MG63 (cell line): ENCODE results near the gene PCSK1. TPM values are rescaled to one million over a fixed set of nuclear protein-coding genes. Genes with fewer than 3 reads are reported as not detected.
"Not testable (repeated sequence)": the region's sequence is repeated elsewhere in the genome, so short reads cannot be mapped to it uniquely, and the experiment has no call there.

Experiments
- DNase-seq: peaks from one replicate; pipeline ENCODE4 v3.0.0-alpha.2; 2020
- H3K27me3 ChIP-seq: fragments of 250-450 bp; sonication (Bioruptor Pico); 2 replicates; pipeline ENCODE4 v1.5.1; 2020; ENCODE audit warnings: mild to moderate bottlenecking, moderate library complexity
- H3K36me3 ChIP-seq: fragments of 250-450 bp; sonication (Bioruptor Pico); 2 replicates; pipeline ENCODE4 v1.5.1; 2020; ENCODE audit warnings: mild to moderate bottlenecking, moderate library complexity
- H3K4me3 ChIP-seq: fragments of 250-450 bp; sonication (Bioruptor Pico); 2 replicates; pipeline ENCODE4 v1.5.1; 2020; ENCODE audit warnings: mild to moderate bottlenecking, moderate library complexity
- H3K9me3 ChIP-seq: fragments of 250-450 bp; sonication (Bioruptor Pico); 2 replicates; pipeline ENCODE4 v1.5.1; 2020; ENCODE audit warnings: mild to moderate bottlenecking, moderate library complexity
- total RNA-seq: library from RNA; depleted of rRNA; stranded (reverse); fragments of >200 nt; shearing (Covaris generic); gene quantifications from 2 replicates; pipeline ENCODE4 v1.2.3, GENCODE V29; 2014; ENCODE audit warnings: low replicate concordance

PCSK1 gene
- total RNA-seq, 1 experiment from 2014 or later: not detected

DNA sequence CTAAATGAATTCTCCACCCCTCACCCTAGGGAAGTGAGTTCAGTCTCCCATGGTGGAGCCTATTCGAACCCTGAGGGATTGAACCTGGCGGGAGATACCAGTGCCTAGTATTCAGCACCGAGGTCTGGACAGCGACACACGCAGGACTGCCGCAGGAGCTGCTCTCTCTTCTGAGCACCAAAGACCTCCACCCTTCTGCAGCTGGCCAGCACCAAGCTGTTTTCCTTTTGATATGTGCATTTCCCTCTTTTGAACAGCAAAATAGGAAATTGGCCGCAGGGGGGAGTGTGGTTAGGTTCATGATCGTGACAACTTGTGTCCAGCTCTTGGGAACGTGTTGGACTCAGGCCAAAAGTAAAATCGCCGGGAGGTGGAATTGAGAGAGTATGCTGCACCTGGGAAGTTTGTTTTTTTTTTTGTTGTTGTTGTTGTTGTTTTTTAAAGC lies 1.2 kb upstream of the PCSK1 start:
- H3K27me3 ChIP-seq: no peaks in the 10 kb centered on the region; the same call in 1 of the 2 replicates
- DNase-seq: peak; percentile 72
- H3K9me3 ChIP-seq: no peaks in the 10 kb centered on the region
- H3K36me3 ChIP-seq: no peaks in the 10 kb centered on the region
- no peak overlapping the region for H3K4me3 ChIP-seq

DNA sequence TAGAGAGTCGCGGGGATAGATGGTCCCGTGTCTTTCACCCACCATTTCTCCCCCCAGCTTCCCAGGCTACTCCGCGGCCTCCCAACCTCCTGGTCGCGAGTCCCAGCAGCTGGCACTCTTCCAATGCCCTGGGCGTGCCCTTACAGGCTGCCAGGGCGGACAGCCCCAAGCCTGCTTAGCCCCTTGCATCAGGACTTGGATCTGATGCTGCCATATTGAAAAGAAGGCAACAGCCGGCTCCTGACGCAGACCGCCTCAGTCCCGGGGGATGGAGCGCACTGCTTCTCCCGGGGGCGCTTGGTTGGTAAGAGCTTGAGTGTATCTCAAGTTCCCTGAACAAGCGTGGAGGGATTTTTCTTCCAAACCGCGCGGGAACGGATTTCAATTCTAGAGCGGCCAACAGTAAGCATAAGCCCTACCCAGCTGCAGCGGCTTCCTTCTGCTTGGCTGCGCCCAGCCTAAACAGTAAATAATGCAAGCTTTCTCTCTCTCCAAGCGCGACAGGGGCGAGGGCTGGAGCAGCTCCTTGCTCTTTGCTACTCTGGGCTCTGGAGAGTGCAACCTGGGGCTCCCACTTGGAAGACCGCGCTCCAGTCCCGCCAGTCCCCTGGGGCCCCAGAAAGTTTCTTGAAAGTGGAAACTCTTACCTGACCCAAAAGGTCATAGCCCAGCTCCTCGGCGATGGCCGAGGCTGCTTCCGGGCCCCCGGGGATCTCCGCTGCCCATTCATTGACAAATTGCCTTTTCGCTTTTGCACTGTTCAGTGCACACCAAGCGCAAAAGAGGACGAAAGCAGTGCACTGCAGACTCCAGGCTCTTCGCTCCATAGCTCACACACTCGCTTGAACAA lies 607 bp downstream of the PCSK1 start:
- DNase-seq: peak; percentile 77
- no peaks in the 10 kb centered on the region; the same call in 1 of the 2 replicates for H3K27me3 ChIP-seq

GRCh38 chr5:96431376-96432187 lies 1.5 kb downstream of the PCSK1 start:
- H3K27me3 ChIP-seq: no peaks in the 10 kb centered on the region; the same call in 1 of the 2 replicates
- H3K4me3 ChIP-seq: peak overlapping the region; percentile 31
- no peaks in the 10 kb centered on the region for H3K9me3 ChIP-seq
- peak; percentile 94 for DNase-seq
- no peaks in the 10 kb centered on the region for H3K36me3 ChIP-seq

More for the DNA sequence above, 607 bp downstream of the PCSK1 start:
- Histone ChIP-seq H3K9me3 (no peaks in the 10 kb centered on the region), H3K4me3 (peak overlapping the region; percentile 31), H3K36me3 (no peaks in the 10 kb centered on the region)

DNA sequence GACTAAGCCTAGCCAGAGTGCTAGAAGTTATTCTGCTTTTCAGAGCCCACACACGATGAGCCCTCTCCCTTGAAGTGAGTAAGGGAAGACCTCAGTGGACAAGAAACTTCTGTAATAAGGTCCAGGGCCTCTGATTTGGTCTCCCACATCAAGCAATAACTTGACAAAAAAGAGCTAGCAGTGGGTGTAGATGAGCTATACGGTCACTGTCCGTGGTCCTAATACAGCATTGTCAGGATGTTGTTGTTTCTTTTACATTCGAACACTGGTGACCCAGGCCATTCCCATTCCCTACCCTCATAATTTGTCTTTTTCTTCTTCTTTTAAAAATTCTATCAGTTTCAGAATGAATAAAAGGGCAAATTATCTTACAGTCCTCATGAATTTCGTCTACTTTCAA lies 5.2 kb downstream of the PCSK1 start:
- Histone ChIP-seq H3K4me3 (no peak overlapping the region), H3K36me3 (no peaks in the 10 kb centered on the region), H3K27me3 (no peaks in the 10 kb centered on the region; the same call in 1 of the 2 replicates), H3K9me3 (no peaks in the 10 kb centered on the region)
- no peak for DNase-seq

- no peak for DNase-seq
- no peaks in the 10 kb centered on the region for H3K9me3 ChIP-seq
- H3K36me3 ChIP-seq: no peaks in the 10 kb centered on the region
- no peak overlapping the region for H3K4me3 ChIP-seq
- no peaks in the 10 kb centered on the region; the same call in 1 of the 2 replicates for H3K27me3 ChIP-seq
Measured at GRCh38 chr5:96426831-96427230, 6.2 kb downstream of the PCSK1 start.

- no peak overlapping the region for H3K4me3 ChIP-seq
- no peaks in the 10 kb centered on the region for H3K9me3 ChIP-seq
- DNase-seq: no peak
- no peaks in the 10 kb centered on the region for H3K27me3 ChIP-seq
- H3K36me3 ChIP-seq: no peaks in the 10 kb centered on the region
Measured at GRCh38 chr5:96425443-96425842, 7.6 kb downstream of the PCSK1 start.

DNA sequence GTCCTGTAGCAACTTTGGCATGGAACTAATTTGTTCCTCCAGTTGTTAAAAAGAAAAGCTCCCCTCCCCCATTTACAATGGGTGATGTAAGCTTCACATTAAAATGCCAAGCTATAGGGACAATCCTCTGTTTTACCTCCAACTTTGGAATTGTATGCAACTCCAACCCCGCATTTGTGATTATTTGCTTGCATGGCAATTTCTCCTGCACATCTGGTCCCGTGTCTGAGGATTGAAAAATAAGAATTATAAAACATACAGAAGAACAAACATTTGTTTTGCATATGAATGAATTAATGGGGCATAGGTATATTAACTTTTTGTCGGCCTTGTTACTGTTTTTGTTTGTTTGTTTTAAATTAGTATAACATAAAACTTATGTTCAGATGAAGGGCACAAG lies 17.2 kb downstream of the PCSK1 start:
- no peaks in the 10 kb centered on the region; the same call in 1 of the 2 replicates for H3K27me3 ChIP-seq
- H3K9me3 ChIP-seq: no peaks in the 10 kb centered on the region
- no peak overlapping the region for H3K4me3 ChIP-seq
- no peak for DNase-seq
- no peaks in the 10 kb centered on the region for H3K36me3 ChIP-seq

- no peaks in the 10 kb centered on the region; the same call in 1 of the 2 replicates for H3K27me3 ChIP-seq
- no peaks in the 10 kb centered on the region for H3K36me3 ChIP-seq
- H3K9me3 ChIP-seq: no peaks in the 10 kb centered on the region
- no peak for DNase-seq
- H3K4me3 ChIP-seq: no peak overlapping the region
Measured at GRCh38 chr5:96412868-96413449, 20.1 kb downstream of the PCSK1 start.

DNA sequence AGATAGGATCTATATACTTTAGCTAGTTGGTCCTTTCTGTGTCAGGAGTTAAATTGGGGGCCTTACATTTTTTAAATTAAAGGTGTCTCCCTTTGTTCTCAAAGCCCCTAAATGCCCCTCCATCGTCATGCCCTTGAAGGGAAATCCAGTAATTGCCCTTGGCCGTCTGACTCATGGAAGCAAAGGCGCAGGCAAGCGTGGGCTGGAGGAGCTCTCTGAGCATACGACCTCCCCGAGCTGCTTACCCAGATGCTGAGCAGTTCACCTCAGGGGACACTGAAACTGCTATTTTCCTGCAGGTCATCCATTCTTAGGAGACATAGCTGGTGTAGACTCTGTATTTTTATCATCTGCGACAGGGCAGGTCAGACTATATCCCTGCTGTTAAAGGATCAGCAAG lies 23.0 kb downstream of the PCSK1 start:
- Histone ChIP-seq H3K4me3 (no peak overlapping the region), H3K9me3 (no peaks in the 10 kb centered on the region), H3K36me3 (no peaks in the 10 kb centered on the region), H3K27me3 (no peaks in the 10 kb centered on the region)
- no peak for DNase-seq

GRCh38 chr5:96408841-96409538 lies 24.1 kb downstream of the PCSK1 start:
- Histone ChIP-seq H3K4me3 (no peak overlapping the region), H3K27me3 (no peaks in the 10 kb centered on the region), H3K9me3 (no peaks in the 10 kb centered on the region), H3K36me3 (no peaks in the 10 kb centered on the region)
- DNase-seq: no peak

GRCh38 chr5:96408210-96408777 lies 24.8 kb downstream of the PCSK1 start:
- Histone ChIP-seq H3K9me3 (no peaks in the 10 kb centered on the region), H3K36me3 (no peaks in the 10 kb centered on the region), H3K27me3 (no peaks in the 10 kb centered on the region), H3K4me3 (no peak overlapping the region)
- DNase-seq: peak; percentile 55

- H3K4me3 ChIP-seq: no peak overlapping the region
- no peaks in the 10 kb centered on the region for H3K9me3 ChIP-seq
- H3K27me3 ChIP-seq: no peaks in the 10 kb centered on the region
- DNase-seq: no peak
- no peaks in the 10 kb centered on the region for H3K36me3 ChIP-seq
Measured at GRCh38 chr5:96407436-96407835, 25.6 kb downstream of the PCSK1 start.

DNA sequence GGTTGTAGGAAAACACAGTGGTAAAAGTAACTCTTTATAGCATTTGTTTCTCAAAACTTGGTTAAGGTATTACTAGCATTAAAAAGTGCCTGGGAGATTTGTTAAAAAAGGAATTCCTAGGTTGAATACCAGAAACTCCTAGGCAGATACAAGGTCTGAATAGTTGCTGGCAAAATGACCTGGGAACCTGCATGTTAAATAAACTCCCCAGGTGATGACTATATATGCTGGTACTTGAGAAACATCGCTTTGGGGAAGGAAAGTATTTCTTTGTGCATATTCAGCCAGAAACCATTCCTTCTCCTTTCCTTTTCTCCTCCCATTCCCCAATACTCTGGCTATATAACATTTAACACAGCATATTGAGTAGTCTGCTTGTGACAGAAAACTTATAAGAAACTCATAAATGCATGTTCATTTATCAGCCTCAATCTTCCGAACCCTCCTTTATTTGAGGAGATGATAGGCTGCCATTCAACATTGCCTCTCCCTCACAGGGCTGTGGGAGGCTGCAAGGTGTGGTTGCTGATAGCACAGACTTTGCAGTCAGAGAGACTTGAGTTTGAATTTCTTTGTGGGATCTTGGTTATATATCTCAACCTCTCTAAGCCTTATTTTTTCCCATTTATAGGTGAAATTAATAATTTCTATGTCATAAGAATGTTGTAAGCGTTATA lies 28.7 kb downstream of the PCSK1 start:
- H3K27me3 ChIP-seq: no peaks in the 10 kb centered on the region
- no peak overlapping the region for H3K4me3 ChIP-seq
- no peaks in the 10 kb centered on the region for H3K9me3 ChIP-seq
- no peak for DNase-seq
- no peaks in the 10 kb centered on the region for H3K36me3 ChIP-seq

GRCh38 chr5:96402500-96402899 lies 30.5 kb downstream of the PCSK1 start:
- no peak for DNase-seq
- Histone ChIP-seq H3K4me3 (no peak overlapping the region), H3K36me3 (no peaks in the 10 kb centered on the region), H3K27me3 (no peaks in the 10 kb centered on the region), H3K9me3 (no peaks in the 10 kb centered on the region)

DNA sequence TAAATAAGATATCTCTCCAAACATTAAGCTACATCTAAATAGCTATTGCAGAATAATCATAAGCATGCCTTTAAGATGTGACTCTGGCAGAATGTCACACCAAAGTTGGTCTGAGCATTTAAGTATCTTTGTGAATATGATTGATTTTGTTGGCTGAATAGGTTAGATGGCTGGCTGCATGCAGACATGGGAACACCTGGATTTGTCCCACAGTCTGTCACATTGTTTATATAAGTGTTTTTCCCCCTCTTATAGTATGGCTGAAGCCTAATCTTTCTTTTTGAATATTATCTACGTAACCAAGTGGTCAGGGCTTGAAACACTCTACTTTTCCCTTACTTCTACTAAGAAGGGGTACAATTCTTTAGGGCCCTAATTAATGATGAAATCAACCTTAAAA lies 36.2 kb downstream of the PCSK1 start:
- H3K4me3 ChIP-seq: no peak overlapping the region
- DNase-seq: no peak
- H3K36me3 ChIP-seq: no peaks in the 10 kb centered on the region
- no peaks in the 10 kb centered on the region for H3K9me3 ChIP-seq
- no peaks in the 10 kb centered on the region for H3K27me3 ChIP-seq

DNA sequence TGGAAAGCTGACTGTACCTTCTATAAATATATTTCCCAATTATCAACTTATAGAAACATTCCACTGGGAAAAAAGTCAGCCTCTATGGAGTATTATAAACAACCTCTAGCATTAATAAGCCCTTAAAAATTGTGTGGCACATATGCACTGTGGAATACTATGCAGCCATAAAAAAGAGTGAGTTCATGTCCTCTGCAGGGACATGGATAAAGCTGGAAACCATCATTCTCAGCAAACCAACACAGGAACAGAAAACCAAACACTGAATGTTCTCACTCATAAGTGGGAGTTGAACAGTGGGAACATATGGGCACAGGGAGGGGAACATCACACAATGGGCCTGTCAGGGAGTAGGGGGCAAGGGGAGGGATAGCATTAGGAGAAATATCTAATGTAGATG lies 37.8 kb downstream of the PCSK1 start:
- H3K36me3 ChIP-seq, DNase-seq, H3K27me3 ChIP-seq, H3K4me3 ChIP-seq, H3K9me3 ChIP-seq: not testable (repeated sequence)
